ENCODE results near the gene ZBTB7B.

ZBTB7B gene

DNA sequence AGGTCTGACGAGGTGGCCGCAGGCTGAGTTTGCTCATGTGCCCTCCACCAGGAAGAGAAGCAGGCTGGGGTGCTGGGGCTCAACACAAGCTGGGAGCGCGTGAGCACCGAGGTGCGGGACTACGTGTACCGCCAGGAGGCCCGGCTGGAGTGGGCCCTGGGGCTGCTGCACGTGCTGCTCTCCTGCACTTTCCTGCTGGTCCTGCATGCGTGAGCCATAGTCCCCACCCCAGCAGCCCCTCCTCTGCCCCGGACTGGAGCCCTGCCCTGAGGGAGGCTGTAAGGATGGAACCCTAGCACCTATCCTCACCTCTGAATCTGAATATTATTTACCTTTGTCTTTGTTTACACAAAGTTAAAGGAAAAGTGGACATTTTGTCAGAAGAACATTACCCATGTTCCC lies 40.7 kb downstream of the ZBTB7B start:
- in situ Hi-C loops (cut with MboI; ENCODE audit: low sequenced_read_pairs): no loop called here
- DNase-seq (ENCODE audit: low spot score in 2 of 2): no peak
- Histone ChIP-seq H3K4me1 (peaks cover 1% of the 10 kb centered on the region), H3K4me3 (no peak overlapping the region), H3K9me3 (no peaks in the 10 kb centered on the region), H3K36me3 (replicated peaks) (no peaks in the 10 kb centered on the region), H3K27me3 (ENCODE audit: low read depth) (no peaks in the 10 kb centered on the region)

DNA sequence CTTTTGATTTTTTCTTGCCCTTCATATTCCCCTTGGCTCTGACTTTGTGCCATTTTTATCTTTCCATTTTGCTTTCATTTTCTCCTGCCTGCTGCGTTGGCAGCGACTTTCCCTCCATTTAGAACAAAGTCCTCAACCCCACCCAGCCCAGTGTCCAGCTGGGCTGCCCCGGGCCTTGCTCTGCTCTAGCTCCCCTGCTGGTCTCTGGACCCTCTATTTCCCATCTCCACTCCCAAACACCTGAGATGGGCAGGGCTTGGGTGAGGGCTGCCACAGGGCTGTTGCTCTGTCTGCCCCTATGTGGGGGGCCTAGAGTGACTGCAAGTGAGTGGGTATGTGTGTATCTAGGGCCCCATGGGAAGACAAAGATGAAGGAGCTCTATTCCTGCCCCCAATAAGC lies 41.2 kb downstream of the ZBTB7B start:
- no peak overlapping the region for H3K4me3 ChIP-seq
- H3K27me3 ChIP-seq (ENCODE audit: low read depth): no peaks in the 10 kb centered on the region
- in situ Hi-C loops (cut with MboI; ENCODE audit: low sequenced_read_pairs): no loop called here
- no peaks in the 10 kb centered on the region for H3K36me3 ChIP-seq (replicated peaks)
- no peak for DNase-seq (ENCODE audit: low spot score in 2 of 2)
- no peaks in the 10 kb centered on the region for H3K9me3 ChIP-seq
- H3K4me1 ChIP-seq: peaks cover 6% of the 10 kb centered on the region

DNA sequence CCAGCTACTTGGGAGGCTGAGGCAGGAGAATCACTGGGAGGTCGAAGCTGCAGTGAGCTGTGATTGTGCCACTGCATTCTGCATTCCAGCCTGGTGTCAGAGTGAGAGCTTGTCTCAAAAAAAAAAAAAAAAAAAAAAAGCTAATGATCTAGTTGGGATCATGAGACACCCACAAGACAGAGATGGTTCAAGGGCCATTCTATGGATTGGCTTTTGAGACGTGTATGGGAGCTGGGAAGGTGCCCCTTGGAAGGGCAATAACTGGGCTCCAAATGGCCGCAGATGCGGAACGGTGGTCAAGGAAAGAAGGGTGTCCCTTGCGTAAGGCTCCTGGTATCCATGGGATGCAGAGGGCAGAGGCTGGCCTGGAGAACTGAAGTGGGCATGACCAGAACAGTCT lies 41.8 kb downstream of the ZBTB7B start:
- Histone ChIP-seq H3K27me3 (ENCODE audit: low read depth) (no peaks in the 10 kb centered on the region), H3K36me3 (replicated peaks) (no peaks in the 10 kb centered on the region), H3K4me1 (peaks cover 12% of the 10 kb centered on the region), H3K9me3 (no peaks in the 10 kb centered on the region), H3K4me3 (no peak overlapping the region)
- DNase-seq (ENCODE audit: low spot score in 2 of 2): no peak
- in situ Hi-C loops (cut with MboI; ENCODE audit: low sequenced_read_pairs): no loop called here

DNA sequence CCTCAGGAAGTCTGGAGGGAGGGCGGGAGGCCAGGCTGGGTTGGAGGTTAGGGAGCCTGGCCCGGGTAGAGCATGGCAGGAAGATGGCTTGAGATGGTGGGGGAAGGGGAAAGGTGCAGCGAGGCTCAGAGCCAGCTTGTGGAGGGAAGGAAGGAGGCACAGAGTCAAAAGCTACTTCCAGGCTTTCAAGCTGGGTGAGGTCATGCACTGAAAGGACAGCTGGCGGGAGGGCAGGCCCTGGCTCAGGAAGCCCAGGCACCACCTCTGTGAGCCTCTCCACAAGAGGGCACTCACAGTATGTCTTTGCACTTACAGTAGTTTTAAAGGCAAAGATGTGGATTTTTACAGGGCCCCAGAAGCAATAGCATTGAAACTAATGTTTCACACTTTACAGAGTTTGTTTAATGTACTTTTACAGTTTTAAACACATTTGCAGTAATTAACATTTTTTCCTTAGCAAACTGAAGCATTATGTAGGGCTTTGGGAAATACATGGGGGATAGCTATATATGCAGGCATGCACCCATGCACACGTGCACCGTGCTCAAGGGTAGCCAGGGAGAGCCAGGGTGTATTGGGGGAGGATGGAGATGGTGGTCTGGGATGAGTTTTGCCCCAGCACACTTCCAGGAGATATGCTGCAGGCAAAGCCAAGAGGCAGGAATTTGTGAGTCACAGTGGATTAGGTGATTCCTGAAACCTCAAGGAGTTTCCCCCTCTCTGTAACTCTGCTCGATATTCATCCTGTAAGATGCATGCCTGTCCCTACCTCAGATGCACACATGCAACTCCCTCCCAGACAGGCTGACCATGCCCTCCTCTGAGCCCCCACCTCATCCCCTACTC lies 42.4 kb downstream of the ZBTB7B start:
- Histone ChIP-seq H3K4me1 (peaks cover 18% of the 10 kb centered on the region), H3K27me3 (ENCODE audit: low read depth) (no peaks in the 10 kb centered on the region), H3K9me3 (no peaks in the 10 kb centered on the region), H3K4me3 (no peak overlapping the region), H3K36me3 (replicated peaks) (no peaks in the 10 kb centered on the region)
- in situ Hi-C loops (cut with MboI; ENCODE audit: low sequenced_read_pairs): loop anchor here (5.0 kb wide), 1 partner anchor 37 kb away; no protein-coding TSS in a partner anchor
- DNase-seq (ENCODE audit: low spot score in 2 of 2): peak; percentile 61 to 79

DNA sequence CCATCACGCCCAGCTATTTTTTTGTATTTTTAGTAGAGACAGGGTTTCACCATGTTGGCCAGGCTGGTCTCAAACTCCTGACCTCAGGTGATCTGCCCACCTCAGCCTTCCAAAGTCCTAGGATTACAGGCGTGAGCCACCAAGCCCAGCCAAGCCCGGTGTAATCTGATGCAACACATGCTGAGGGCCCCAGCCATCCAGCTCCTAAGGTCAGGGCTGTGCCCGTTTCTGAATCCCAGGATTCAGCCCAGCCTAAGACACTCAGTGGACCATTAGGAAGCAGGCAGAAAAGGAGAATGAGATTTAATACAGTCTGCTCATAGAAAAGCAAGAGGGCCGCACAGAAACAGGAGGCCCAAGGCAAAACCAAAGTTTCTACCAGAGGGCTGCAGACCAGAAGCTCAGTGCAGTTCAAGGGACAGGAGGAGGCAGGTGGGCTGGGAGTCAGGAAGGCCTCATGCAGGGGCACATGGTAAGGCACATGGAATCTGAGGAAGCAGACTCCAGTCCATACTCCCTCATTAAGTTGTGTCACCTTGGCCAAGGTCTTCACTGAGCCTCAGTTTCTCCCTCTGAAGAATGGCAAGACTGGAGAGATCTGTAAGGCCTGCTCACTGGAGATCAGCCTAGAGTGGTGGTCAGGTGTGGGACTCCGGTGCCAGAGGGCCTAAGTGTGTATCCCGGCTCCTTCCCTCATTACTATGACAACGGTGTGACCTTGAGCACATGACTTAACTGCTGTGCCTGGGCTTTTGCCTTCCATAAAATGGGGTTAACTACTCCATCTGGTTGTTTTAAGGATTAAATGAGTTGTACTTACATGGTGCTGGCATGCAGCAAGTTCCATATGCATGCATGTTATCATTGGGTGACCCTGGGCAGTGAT lies 46.1 kb downstream of the ZBTB7B start:
- in situ Hi-C loops (cut with MboI; ENCODE audit: low sequenced_read_pairs): loop anchor here (5.0 kb wide), 1 partner anchor 34 kb away; no protein-coding TSS in a partner anchor
- DNase-seq (ENCODE audit: low spot score in 2 of 2): peak in 1 of 2 experiments; percentile 62
- H3K36me3 ChIP-seq (replicated peaks): peaks cover 2% of the 10 kb centered on the region
- no peak overlapping the region for H3K4me3 ChIP-seq
- H3K27me3 ChIP-seq (ENCODE audit: low read depth): no peaks in the 10 kb centered on the region
- H3K9me3 ChIP-seq: no peaks in the 10 kb centered on the region
- H3K4me1 ChIP-seq: peaks cover 25% of the 10 kb centered on the region

DNA sequence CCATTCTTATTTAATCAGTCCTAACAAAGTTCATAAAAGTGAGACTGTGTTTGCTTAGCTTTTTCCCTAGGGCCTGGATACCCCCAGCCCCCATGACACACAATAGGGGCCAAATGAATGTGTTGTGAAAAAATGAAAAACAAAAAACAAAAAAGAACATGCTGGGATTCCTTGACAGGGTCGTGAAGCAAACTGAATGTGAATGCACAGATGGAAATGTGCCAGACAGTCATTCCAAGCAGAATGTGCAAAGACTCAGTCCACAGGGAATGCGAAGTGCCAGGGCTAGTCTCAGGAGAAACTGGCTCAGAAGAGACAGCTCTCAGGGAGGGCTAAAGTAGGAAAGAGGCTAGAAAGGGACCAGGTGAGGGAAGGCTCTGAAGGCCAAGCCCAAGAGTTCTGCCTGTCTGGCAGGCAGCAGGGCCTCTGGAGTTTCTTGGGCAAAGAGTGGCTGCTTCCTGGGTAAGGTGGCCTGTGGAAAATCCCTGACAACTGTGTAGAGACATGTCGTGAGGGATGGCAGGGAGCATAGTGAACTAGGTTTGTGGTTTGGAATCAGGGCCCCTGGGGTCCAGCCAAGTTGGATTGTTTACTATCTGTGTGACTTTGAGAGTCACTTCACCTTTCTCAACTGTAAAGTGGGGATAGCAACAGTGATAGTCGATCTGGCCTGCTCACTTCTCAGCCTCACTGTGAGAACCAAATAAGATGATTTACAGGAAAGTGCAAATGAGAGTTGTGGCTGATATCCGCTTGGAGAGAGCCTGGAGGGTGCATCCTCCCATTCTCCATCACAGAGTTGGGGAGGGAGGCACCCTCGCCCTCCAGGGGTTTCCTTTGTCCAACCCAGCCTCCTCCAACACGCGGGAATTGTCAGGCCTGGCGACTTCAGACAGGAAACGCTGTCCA lies 47.3 kb downstream of the ZBTB7B start:
- Histone ChIP-seq H3K4me3 (peak overlapping the region; percentile 81), H3K9me3 (no peaks in the 10 kb centered on the region), H3K27me3 (ENCODE audit: low read depth) (no peaks in the 10 kb centered on the region), H3K4me1 (peaks cover 25% of the 10 kb centered on the region), H3K36me3 (replicated peaks) (peaks cover 13% of the 10 kb centered on the region)
- peak; percentile 83 to 85 for DNase-seq (ENCODE audit: low spot score in 2 of 2)
- in situ Hi-C loops (cut with MboI; ENCODE audit: low sequenced_read_pairs): loop anchor here (5.0 kb wide), 2 partner anchors 32 to 88 kb away; partner anchors contain the start of gene PYGO2

DNA sequence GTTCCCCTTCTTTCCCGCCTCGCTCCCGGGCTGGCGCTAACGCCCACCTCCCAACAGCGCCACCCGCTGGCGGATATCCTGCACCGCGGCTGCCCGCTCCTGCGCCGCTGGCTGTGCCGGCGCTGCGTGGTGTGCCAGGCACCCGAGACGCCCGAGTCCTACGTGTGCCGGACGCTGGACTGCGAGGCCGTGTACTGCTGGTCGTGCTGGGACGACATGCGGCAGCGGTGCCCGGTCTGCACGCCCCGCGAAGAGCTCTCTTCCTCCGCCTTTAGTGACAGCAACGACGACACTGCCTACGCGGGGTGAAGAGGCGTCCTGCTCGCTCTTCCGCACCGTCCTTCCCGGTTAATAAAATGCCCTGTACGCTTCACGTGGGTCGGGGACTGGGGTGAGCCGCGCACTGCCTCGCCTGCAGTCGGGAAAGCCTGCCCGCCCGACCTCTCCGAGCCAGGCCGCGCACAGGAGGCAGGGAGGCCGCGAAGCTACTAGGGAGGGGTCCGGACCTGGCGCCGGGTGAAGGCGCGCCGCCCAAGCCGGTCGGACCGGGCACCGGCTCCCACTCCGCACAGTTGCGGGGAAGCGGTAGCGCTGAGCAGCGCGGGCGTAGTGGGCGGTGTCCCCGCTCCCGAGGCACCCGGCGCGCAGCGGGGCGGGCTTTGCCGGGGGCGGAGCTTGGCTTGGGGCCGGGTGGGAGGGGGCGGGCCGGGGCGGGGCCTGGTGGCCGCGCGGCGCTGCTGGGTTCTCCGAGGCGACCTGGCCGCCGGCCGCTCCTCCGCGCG lies 48.1 kb downstream of the ZBTB7B start, which contains the start of gene ADAM15:
ADAM15 (plus strand) TSS at position 757 of the 782 bp plus-strand sequence. CDS start 71 bp downstream, outside the sequence.
- in situ Hi-C loops (cut with MboI; ENCODE audit: low sequenced_read_pairs): loop anchor here (5.0 kb wide), 1 partner anchor 88 kb away; the partner anchor contains the start of gene PYGO2
- peak; percentile 70 to 90 for DNase-seq (ENCODE audit: low spot score in 2 of 2)

DNA sequence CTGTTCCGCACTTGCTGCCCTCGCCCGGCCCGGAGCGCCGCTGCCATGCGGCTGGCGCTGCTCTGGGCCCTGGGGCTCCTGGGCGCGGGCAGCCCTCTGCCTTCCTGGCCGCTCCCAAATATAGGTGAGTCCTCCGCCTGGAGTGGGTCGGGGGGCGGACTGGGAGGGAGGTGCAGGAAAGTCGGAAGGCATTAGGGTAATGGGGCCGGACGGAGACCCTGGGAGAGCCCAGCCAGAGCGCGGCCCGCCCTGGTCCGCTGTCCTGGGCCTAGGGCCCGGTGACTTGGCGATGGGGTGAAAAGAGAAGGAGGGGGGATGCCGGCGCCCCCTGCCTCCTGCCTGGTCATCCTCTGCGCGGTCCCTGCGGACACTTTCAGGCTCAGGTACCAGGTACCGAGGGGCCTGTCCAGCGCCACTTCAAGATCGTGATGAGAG lies 48.8 kb downstream of the ZBTB7B start:
- DNase-seq (ENCODE audit: low spot score in 2 of 2): no peak
- in situ Hi-C loops (cut with MboI; ENCODE audit: low sequenced_read_pairs): loop anchor here (5.0 kb wide), 1 partner anchor 89 kb away; the partner anchor contains the start of gene PYGO2

More for the DNA sequence above, 48.1 kb downstream of the ZBTB7B start, which contains the start of gene ADAM15:
- H3K4me3 ChIP-seq: peak within 1 kb of the TSS; percentile 81
- H3K9me3 ChIP-seq: no peaks in the 10 kb centered on the region
- H3K36me3 ChIP-seq (replicated peaks): peaks cover 21% of the 10 kb centered on the region
- peaks cover 25% of the 10 kb centered on the region for H3K4me1 ChIP-seq
- H3K27me3 ChIP-seq (ENCODE audit: low read depth): no peaks in the 10 kb centered on the region

DNA sequence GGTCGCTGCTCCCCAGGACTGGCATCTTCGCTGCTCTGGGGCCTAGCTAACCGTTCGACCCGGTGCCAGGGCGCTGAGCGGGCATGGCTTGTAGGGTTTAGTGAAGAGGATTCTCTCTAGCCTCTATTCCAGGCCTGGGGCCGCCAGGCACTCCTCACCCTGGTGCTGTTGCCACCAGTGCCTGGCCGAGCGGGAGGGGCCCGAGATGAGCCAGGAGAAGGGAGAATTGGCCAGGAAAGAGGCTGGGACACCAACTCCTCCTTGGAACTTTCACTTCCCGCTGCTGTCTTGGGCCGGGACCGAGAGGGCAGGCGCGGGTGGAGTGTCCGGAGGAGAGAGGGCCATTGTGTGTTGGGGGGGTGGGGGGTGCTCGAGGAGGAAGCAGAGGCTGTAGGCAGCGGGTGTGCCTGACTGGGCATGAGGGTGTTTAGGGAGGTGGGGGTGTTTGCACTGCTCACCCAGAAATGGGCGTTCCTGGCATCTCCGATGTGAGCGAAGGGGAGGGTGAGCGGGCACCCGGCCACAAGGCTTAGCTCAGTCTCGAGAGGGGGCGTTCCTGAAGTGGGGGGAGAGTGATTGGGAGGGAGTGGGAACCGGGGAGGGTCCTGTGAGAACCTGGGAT lies 49.3 kb downstream of the ZBTB7B start:
- H3K27me3 ChIP-seq (ENCODE audit: low read depth): no peaks in the 10 kb centered on the region
- H3K4me3 ChIP-seq: peak overlapping the region; percentile 81
- in situ Hi-C loops (cut with MboI; ENCODE audit: low sequenced_read_pairs): loop anchor here (5.0 kb wide), 1 partner anchor 90 kb away; the partner anchor contains the start of gene PYGO2
- peaks cover 25% of the 10 kb centered on the region for H3K4me1 ChIP-seq
- DNase-seq (ENCODE audit: low spot score in 2 of 2): peak in 1 of 2 experiments; percentile 68
- no peaks in the 10 kb centered on the region for H3K9me3 ChIP-seq
- H3K36me3 ChIP-seq (replicated peaks): peaks cover 31% of the 10 kb centered on the region

More for the DNA sequence above, 48.8 kb downstream of the ZBTB7B start:
- Histone ChIP-seq H3K36me3 (replicated peaks) (peaks cover 27% of the 10 kb centered on the region), H3K27me3 (ENCODE audit: low read depth) (no peaks in the 10 kb centered on the region), H3K4me3 (peak overlapping the region; percentile 81), H3K4me1 (peaks cover 25% of the 10 kb centered on the region), H3K9me3 (no peaks in the 10 kb centered on the region)

DNA sequence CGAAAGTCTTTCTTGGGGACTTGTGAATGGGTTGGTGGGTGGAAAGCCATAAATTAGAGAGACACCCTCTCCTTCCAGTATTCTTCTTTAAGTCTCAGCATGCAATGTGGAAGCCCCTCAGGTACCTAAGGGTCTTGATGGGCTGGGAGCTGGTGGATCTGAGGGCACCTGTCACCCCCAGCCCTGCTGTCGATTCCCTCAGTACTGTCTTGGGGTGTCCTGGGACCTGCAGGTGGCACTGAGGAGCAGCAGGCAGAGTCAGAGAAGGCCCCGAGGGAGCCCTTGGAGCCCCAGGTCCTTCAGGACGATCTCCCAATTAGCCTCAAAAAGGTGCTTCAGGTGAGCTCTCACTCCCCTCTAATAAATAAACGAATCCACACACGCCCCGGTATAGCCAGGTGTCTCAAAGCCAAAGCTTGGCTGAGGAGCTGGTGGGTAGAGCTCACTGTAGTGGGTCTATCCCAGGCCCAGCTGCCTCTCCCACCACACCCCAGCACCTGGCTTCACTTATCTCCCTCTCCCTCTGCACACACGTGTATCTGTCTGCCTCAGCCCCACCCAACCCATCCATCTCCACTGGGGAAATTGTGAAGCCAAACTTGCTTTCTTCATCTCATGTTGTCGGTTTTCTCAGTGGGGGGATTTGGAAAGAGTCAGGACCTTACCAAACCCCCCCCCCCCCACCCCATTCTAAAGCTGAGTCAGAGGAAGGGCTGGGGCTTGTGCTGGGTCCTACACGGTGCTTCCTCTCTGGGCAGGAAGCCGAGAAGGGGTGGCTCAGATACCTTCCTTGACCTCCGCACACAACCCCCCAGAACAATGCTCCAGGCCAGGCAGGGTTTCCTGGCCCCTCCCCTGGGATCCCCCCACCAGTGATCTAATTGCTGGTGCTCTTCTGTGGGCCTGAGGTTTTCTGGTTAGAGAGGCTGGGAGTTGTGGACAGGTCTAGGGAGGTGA lies 50.1 kb downstream of the ZBTB7B start:
- Histone ChIP-seq H3K4me3 (peak overlapping the region; percentile 81), H3K36me3 (replicated peaks) (peaks cover 39% of the 10 kb centered on the region), H3K27me3 (ENCODE audit: low read depth) (no peaks in the 10 kb centered on the region), H3K9me3 (no peaks in the 10 kb centered on the region), H3K4me1 (peaks cover 25% of the 10 kb centered on the region)
- no peak for DNase-seq (ENCODE audit: low spot score in 2 of 2)
- in situ Hi-C loops (cut with MboI; ENCODE audit: low sequenced_read_pairs): loop anchor here (5.0 kb wide), 1 partner anchor 90 kb away; the partner anchor contains the start of gene PYGO2
